NCI-H510A treated with DMSO at 0.1 percent for 48 hours (cell line): ENCODE measurements around the gene UNC13A.
A peak's percentile ranks its signal among the peaks of the same experiment; 100 is the strongest.

Experiments used
- DNase-seq: peaks from one replicate; lab custom pipeline; 2025; lab: John Stamatoyannopoulos, UW

UNC13A gene

GRCh38 chr19:17687857-17688784 lies at the start of gene UNC13A:
Gene UNC13A (minus strand): TSS chr19:17688354. CDS start chr19:17688199, 155 bp downstream.
- peak; percentile 83 for DNase-seq

GRCh38 chr19:17737690-17738153 lies 49.6 kb upstream of the UNC13A start:
- no peak for DNase-seq

DNA sequence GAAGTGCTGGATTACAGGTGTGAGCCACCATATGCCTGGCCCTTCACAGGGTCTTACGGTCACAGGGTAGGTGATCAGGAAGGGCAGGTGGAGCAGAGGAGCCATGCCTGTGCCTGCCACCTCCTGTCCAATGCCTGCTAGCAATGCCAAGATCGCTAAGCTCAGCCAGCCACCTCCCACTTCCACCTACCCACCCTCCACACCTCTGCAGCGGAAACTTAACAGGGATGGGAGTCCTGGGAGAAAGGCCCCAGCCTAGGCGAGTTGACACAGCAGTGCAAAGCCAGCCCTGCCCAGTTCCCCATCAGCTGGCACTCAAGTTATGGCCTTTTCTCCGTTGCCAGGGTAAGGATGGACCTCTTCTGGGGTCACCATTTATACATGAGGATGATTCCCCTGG lies 47.3 kb upstream of the UNC13A start:
- no peak for DNase-seq

DNA sequence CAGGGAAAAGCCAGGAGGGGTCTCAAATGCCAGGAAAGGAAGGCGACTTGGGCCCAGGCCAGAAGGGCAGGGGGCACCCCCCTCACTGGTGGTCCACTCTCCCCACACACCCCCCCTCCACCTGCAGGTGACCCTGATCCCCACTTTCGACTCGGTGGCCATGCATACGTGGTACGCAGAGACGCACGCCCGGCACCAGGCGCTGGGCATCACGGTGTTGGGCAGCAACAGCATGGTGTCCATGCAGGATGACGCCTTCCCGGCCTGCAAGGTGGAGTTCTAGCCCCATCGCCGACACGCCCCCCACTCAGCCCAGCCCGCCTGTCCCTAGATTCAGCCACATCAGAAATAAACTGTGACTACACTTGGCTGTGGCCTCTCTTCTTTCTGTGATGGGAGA lies 46.0 kb upstream of the UNC13A start:
- no peak for DNase-seq

DNA sequence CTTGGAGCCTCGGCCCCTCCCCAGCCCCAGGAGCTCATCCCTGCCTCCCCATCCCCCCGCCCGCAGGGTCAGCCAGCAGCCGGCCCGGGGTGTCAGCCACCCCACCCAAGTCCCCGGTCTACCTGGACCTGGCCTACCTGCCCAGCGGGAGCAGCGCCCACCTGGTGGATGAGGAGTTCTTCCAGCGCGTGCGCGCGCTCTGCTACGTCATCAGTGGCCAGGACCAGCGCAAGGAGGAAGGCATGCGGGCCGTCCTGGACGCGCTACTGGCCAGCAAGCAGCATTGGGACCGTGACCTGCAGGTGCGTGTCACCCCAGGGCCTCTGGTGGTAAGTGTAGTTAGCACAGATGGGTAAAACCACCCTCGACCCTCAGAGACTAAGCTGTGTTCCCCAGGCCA lies 45.0 kb upstream of the UNC13A start:
- DNase-seq = no peak

- no peak for DNase-seq
These were observed 39.7 kb upstream of the UNC13A start for GRCh38 chr19:17727843-17728242.

- DNase-seq = no peak
These were observed 39.0 kb upstream of the UNC13A start for GRCh38 chr19:17726964-17727773.

GRCh38 chr19:17726136-17726741 lies 38.1 kb upstream of the UNC13A start:
- no peak for DNase-seq

GRCh38 chr19:17725422-17726078 lies 37.4 kb upstream of the UNC13A start:
- no peak for DNase-seq

DNA sequence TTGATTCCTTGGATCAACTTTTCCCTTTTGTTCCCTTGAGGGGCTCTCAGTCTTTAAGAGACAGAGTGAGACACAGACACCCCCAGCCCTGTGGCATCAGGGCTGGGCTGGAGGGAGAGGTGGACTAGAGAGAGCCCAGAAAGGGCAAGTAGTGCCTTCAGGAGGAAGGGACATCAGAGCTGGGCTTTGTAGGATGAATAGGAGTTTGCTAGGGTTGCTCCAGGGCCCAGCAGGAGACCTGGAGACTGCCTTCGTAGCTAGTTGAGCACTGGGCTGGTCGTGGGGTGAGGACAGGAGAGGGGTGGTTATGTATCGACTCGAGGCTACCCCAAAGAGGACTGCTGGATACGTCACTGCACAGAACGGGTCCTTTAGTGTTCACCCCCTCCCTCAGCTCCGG lies 36.5 kb upstream of the UNC13A start:
- no peak for DNase-seq

GRCh38 chr19:17722655-17723240 lies 34.6 kb upstream of the UNC13A start:
- DNase-seq = no peak

DNA sequence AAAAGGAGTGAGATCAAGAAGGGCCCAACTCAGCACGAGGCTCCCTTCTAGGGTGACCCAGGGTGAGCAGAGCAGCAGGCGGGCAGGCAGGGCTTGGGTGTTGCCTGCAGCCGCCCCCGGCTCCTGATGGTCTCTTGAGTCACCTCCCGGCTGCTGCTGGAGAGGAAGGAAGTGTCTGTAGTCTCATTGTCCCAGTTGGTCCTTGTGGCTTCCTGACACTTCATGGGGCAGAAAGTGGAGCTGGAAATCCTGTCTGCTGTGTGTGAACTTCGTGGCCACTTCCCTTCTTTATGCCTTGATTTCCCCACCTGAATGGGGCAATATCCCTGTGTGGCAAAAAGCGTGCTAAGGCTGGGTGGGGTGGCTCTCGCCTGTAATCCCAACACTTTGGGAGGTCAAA lies 33.7 kb upstream of the UNC13A start:
- no peak for DNase-seq

DNA sequence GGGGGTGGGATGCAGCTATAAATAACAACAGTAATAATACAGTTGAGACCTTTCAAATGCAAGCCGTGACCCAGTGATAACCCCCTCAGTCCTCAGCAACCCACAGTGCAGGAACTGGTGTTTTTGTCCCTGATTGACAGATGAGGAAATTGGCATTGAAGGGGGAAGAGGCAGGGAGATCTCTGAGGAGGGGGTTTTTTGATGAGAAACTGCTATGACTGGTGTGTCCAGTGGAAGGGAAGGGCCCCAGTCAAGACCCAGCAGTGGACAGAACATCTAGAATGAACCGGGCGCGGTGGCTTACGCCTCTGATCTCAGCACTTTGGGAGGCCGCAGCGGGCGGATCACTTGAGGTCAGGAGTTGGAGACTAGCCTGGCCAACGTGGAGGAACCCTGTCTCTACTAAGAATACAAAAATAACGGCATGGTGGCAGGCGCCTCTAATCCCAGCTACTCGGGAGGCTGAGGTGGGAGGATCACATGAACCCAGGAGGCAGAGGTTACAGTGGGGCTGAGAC lies 33.0 kb upstream of the UNC13A start:
- no peak for DNase-seq

DNA sequence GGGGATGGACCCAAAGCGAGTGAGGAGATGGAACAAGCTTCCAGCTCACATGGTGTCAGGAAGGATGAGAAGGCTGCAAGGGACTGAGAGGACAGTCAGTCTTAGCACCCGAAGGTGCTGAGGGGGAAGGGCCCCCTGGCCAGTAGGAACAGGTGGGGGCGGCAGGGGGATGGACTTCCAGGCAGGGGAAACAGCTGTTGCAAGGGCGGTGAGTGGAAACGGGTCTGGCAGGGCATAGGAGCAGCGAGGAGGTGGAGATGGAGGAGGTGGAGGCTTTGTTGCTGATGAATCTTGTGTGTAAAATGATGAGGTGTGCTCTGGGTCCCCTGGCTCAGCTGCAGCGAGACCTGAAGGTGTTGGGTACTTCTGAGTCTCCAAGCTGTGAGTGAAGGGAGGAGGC lies 32.3 kb upstream of the UNC13A start:
- DNase-seq = no peak

DNA sequence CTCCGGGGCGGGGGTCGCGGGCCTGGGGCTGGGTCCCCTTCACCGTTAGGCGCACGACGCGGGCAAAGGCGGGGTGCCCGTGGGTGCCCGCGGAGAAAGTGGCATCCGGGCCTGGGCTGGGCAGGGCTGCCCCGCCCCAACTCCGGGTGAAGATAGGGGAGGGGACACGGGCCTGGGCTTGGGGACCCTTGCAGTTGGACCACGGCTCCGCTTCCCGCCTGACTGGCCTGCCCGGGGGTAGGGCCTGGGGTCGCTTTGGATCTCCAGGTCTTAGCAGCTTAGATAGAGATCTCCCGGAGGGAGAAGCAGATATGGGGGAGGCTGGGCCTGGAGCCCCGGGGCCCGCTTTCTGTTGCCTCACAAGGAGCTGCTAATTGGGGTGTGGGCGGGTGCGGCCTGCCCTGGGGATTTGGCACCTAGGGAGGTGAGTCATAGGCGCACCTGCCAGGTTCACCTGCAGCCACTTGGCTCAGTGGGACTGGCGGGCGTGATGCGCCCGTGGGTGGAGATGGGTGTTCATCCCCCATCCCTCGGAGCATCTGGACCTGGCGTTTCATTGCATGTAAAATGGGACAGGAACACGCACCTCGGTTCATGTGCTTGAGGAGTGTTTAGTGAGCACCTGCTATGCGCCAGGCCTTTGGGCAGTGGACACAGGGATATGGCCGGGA lies 31.7 kb upstream of the UNC13A start:
- peak; percentile 5 for DNase-seq

DNA sequence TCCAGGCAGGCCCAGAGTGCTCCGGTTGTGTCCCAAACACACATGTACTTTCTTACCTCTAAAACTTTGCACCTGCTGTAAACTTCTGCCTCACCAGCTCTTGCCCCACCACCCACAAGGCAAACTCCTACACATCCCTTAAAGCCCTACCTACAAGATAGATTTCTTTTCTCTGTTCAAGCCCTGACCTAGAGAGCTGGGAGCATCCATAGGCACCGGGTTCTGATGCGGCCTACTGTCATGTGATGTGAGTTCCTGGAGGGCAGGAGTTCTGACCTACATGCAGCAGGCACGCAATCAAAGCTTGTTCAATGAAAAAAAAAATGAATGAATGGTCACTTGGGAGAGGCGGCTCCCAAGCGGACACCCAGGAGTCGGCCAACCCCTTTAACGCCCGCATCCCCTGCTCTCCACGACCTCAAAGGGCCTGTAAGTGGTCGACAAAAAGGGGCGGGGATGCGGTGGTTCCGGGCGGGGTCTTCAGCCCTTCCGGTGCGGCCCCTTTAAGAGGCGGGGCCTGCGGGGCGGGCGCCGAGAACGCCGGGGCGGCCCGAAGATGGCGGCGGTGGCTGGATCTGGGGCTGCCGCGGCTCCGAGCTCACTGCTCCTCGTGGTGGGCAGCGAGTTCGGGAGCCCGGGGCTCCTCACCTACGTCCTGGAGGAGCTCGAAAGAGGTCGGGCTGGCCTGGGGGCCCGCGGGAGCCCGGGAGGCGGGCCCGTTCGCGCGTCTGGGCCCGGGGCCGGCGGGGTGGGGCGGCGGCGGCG lies 31.0 kb upstream of the UNC13A start, which contains the start of gene MAP1S:
Gene MAP1S, plus strand, starts transcription at position 534 of the 765 bp plus-strand sequence. Its CDS starts 23 bp downstream, at position 557.
- DNase-seq = peak; percentile 44

DNA sequence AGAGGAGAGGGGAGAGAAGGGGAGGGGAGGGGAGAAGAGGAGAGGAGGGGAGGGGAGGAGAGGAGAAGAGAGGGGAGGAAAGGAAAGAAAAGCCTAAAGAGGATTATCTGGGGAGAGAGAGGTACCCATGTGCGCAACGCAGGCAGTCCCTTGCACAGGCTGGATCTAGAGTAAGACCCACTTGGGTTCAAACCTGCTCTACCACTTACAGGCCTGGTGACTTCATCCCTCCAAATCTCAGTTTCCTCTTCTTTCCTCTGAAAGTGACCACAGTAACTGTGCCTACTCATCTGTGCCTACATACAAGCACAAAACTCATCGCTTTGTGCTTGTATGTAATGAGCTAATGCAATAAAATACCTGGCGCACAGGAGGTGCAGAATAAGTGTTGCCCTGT lies 30.4 kb upstream of the UNC13A start:
- DNase-seq = peak; percentile 33

- DNase-seq = no peak
These were observed 28.3 kb upstream of the UNC13A start for GRCh38 chr19:17716309-17716929.

- DNase-seq = no peak
These were observed 23.7 kb upstream of the UNC13A start for GRCh38 chr19:17711851-17712250.
